ENCODE data around the gene FMR1NB.

FMR1NB gene

DNA sequence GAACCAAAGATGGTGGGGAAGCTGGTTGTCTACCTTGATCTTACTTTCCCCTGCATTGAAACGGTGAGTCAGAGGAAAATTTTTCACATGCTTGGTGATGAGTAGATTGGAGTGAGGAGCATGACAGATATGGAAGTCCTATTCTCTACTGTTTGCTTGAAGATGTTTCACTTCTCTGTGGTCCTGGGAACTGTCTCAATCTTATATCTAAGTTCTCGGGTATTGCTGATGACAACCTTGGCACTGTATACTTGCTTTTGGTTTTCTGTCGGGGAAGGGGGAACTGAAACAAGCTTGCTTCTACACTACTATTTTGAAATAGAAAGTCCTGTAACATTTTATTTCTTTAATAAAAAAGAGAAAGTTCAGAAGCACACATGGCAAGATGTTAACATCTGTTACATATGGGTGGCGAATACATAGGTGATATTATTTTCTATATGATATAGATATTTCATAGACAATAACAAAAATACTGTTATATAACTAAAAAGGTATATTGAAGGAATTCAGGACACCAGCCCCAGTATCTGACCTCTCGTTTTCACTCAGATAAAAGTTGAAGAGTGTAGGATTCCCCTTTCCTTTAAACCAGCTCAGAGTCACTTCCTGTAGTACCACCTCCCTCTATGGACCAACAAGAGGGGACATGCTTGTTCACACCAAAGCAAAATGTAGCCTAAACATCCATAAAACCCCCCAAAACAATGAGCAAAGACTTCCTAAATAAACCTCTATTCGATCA is 88.8 kb downstream of the FMR1NB start:
- no peak for DNase-seq
- intact Hi-C loops (cut with DNase I) = no loop called here

GRCh38 chrX:148070504-148070877 is 89.4 kb downstream of the FMR1NB start:
- no peak for DNase-seq
- intact Hi-C loops (cut with DNase I) = no loop called here
